Caco-2 (cell line): ENCODE data around the gene ZC3H4. TPM values are rescaled to one million over a fixed set of nuclear protein-coding genes. Genes with fewer than 3 reads are reported as not detected.

Experiments used
- BruUV-seq: library from RNA; stranded (reverse); fragments of 400-500 nt; replicated peaks from 2 replicates; lab custom pipeline; 2021; lab: Mats Ljungman, UMichigan
- CTCF ChIA-PET: fragments of 300-600 bp; sonication (Branson Sonifier 250); formaldehyde crosslinking; loops from one replicate; lab custom pipeline; 2022; ENCODE audit warnings: antibody characterized with exemption; lab: Charles Lee
- POLR2A ChIA-PET: fragments of 300-600 bp; sonication (Branson Sonifier 250); formaldehyde crosslinking; loops from one replicate; lab custom pipeline; 2022; ENCODE audit warnings: antibody characterized with exemption; lab: Charles Lee
- DNase-seq, 2 experiments: peaks; one replicate each; pipeline versions ENCODE4 v3.0.0 to v3.0.0-alpha.2; 2020 to 2022
- H3K27me3 ChIP-seq: replicated peaks from 2 replicates; pipeline ENCODE4 v1.6.0; 2011; ENCODE audit warnings: low read length; ENCODE audit not compliant: control insufficient read depth, insufficient read depth
- H3K36me3 ChIP-seq: 2 replicates; pipeline ENCODE4 v1.5.1; 2011; ENCODE audit warnings: low read length; ENCODE audit not compliant: control insufficient read depth, insufficient read depth
- H3K4me1 ChIP-seq: fragments of 250-450 bp; sonication (Bioruptor Pico); 2 replicates; pipeline ENCODE4 v1.5.1; 2020; ENCODE audit warnings: mild to moderate bottlenecking
- H3K4me3 ChIP-seq: 2 replicates; pipeline ENCODE4 v1.5.1; 2011; ENCODE audit warnings: low read depth, mild to moderate bottlenecking, control low read depth, low read length
- H3K9me3 ChIP-seq: fragments of 250-450 bp; sonication (Bioruptor Pico); 2 replicates; pipeline ENCODE4 v1.5.1; 2020; ENCODE audit warnings: mild to moderate bottlenecking, moderate library complexity
- H3K27ac Mint-ChIP-seq: one replicate; pipeline ENCODE4 v1.8.0; 2022; ENCODE audit warnings: mixed read lengths; ENCODE audit not compliant: unreplicated experiment
- H3K27me3 Mint-ChIP-seq: one replicate; pipeline ENCODE4 v1.8.0; 2022; ENCODE audit warnings: mixed read lengths; ENCODE audit not compliant: insufficient read depth, unreplicated experiment
- H3K36me3 Mint-ChIP-seq: one replicate; pipeline ENCODE4 v1.8.0; 2022; ENCODE audit warnings: mild to moderate bottlenecking, mixed read lengths; ENCODE audit not compliant: insufficient read depth, unreplicated experiment
- H3K4me1 Mint-ChIP-seq: one replicate; pipeline ENCODE4 v1.8.0; 2022; ENCODE audit warnings: low read depth, mixed read lengths; ENCODE audit not compliant: unreplicated experiment
- H3K4me3 Mint-ChIP-seq: one replicate; pipeline ENCODE4 v1.8.0; 2022; ENCODE audit warnings: mild to moderate bottlenecking, moderate library complexity, mixed read lengths; ENCODE audit not compliant: unreplicated experiment
- H3K9me3 Mint-ChIP-seq: one replicate; pipeline ENCODE4 v1.8.0; 2022; ENCODE audit warnings: mixed read lengths; ENCODE audit not compliant: unreplicated experiment
- CTCF ChIP-seq, 2 experiments: fragments of 200-600 bp in 1 of 2; IDR thresholded peaks; 1 replicate in 1 of 2; 2 replicates in 1 of 2; pipeline versions ENCODE4 v1.5.1 to v1.8.0; 2011 to 2022; ENCODE audit warnings: antibody characterized with exemption in 1 of 2, control low read depth in 1 of 2, inconsistent platforms in 1 of 2, low read depth in 1 of 2, low read length in 1 of 2, mild to moderate bottlenecking in 1 of 2, moderate library complexity in 1 of 2; ENCODE audit not compliant: insufficient read depth in 1 of 2, severe bottlenecking in 1 of 2, unreplicated experiment in 1 of 2
- intact Hi-C: fragments of 100-400 bp; cut with micrococcal nuclease; formaldehyde crosslinking; loops from one replicate; pipeline ENCODE4 v1.10.0; 2022; ENCODE audit not compliant: unreplicated experiment
- total RNA-seq: library from RNA; stranded (reverse); gene quantifications from 2 replicates; pipeline ENCODE4 v1.2.3, GENCODE V29; 2022

Gene ZC3H4
- total RNA-seq, 1 experiment from 2014 or later = 70.3 TPM

- Histone ChIP-seq H3K9me3 (no peaks in the 10 kb centered on the region), H3K4me1 (peaks cover 58% of the 10 kb centered on the region), H3K4me3 (no peak overlapping the region), H3K36me3 (peaks cover 2% of the 10 kb centered on the region), H3K27me3 (no peaks in the 10 kb centered on the region)
- Mint-ChIP-seq H3K4me3 (no peak overlapping the region), H3K27me3 (no peaks in the 10 kb centered on the region), H3K27ac (no peak overlapping the region), H3K36me3 (peaks cover 75% of the 10 kb centered on the region), H3K4me1 (peaks cover 39% of the 10 kb centered on the region), H3K9me3 (no peaks in the 10 kb centered on the region)
- no TSS peak for BruUV-seq
- POLR2A ChIA-PET = no interaction called here
- no peak for DNase-seq
- intact Hi-C loops = no loop called here
- CTCF ChIA-PET = no interaction called here
- TF ChIP-seq CTCF (IDR thresholded peaks at IDR 0.05; ENCODE audit: insufficient read depth in 1 of 2, low read depth in 1 of 2, low read length in 1 of 2, severe bottlenecking in 1 of 2, unreplicated experiment in 1 of 2) = no peak
Measured at GRCh38 chr19:47093254-47093653, 20.3 kb downstream of the ZC3H4 start.

GRCh38 chr19:47089767-47090350 is 23.7 kb downstream of the ZC3H4 start:
- BruUV-seq = no TSS peak
- H3K27ac Mint-ChIP-seq = no peak overlapping the region
- H3K36me3 ChIP-seq = peaks cover 6% of the 10 kb centered on the region
- no peak overlapping the region for H3K4me3 Mint-ChIP-seq
- CTCF ChIA-PET = no interaction called here
- peaks cover 15% of the 10 kb centered on the region for H3K4me1 Mint-ChIP-seq
- no peak overlapping the region for H3K4me3 ChIP-seq
- POLR2A ChIA-PET = no interaction called here
- H3K4me1 ChIP-seq = peaks cover 24% of the 10 kb centered on the region
- no peak for DNase-seq
- H3K9me3 ChIP-seq = no peaks in the 10 kb centered on the region
- no peaks in the 10 kb centered on the region for H3K9me3 Mint-ChIP-seq
- H3K27me3 ChIP-seq = no peaks in the 10 kb centered on the region
- no peak for TF ChIP-seq CTCF (IDR thresholded peaks at IDR 0.05; ENCODE audit: insufficient read depth in 1 of 2, low read depth in 1 of 2, low read length in 1 of 2, severe bottlenecking in 1 of 2, unreplicated experiment in 1 of 2)
- H3K27me3 Mint-ChIP-seq = no peaks in the 10 kb centered on the region
- intact Hi-C loops = no loop called here
- H3K36me3 Mint-ChIP-seq = peaks cover 89% of the 10 kb centered on the region

DNA sequence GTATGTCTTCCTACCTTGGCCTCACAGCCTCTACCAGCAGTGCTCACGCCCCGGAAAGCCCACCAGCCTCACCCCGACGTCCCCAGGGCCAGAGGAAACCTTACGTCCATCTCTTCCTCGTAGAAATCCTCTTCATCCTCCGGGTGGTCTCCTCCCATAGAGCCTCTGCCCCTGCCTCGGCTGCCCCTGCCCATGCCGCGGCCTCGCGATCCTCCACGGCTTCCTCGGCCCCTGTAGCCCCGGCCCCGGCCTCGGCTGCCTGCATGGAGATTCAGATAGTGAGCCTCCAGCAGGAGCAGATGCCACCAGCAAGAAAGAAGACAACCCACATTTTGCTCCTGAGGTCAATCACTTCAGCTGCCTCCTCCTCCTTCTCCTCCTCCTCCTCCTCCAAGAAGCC is 27.3 kb downstream of the ZC3H4 start:
- no peaks in the 10 kb centered on the region for H3K27me3 ChIP-seq
- no peak overlapping the region for H3K4me3 ChIP-seq
- H3K27me3 Mint-ChIP-seq = no peaks in the 10 kb centered on the region
- peak overlapping the region; percentile 64 for H3K27ac Mint-ChIP-seq
- H3K36me3 ChIP-seq = peaks cover 12% of the 10 kb centered on the region
- DNase-seq = no peak
- peaks cover 12% of the 10 kb centered on the region; the same call in 1 of the 2 replicates for H3K4me1 ChIP-seq
- peaks cover 88% of the 10 kb centered on the region for H3K36me3 Mint-ChIP-seq
- TF ChIP-seq CTCF (IDR thresholded peaks at IDR 0.05; ENCODE audit: insufficient read depth in 1 of 2, low read depth in 1 of 2, low read length in 1 of 2, severe bottlenecking in 1 of 2, unreplicated experiment in 1 of 2) = no peak
- intact Hi-C loops = no loop called here
- peaks cover 7% of the 10 kb centered on the region for H3K4me1 Mint-ChIP-seq
- H3K4me3 Mint-ChIP-seq = no peak overlapping the region
- BruUV-seq = no TSS peak
- POLR2A ChIA-PET = no interaction called here
- H3K9me3 Mint-ChIP-seq = no peaks in the 10 kb centered on the region
- CTCF ChIA-PET = interaction anchor here (0.6 kb wide), 1 partner anchor 65 kb away, joined by 3 read pairs; no protein-coding TSS in a partner anchor
- H3K9me3 ChIP-seq = no peaks in the 10 kb centered on the region
